Hepatocyte (in vitro differentiated cells): ENCODE results near the gene TIGD6.

Experiments used
- EZH2 ChIP-seq: fragments of 200-600 bp; sonication (generic); IDR thresholded peaks from 2 replicates; pipeline ENCODE4 v1.6.1; 2016; ENCODE audit warnings: antibody characterized with exemption, mild to moderate bottlenecking, borderline replicate concordance
- EZH2phosphoT487 ChIP-seq: fragments of 200-600 bp; sonication (generic); IDR thresholded peaks from one replicate; pipeline ENCODE4 v1.6.1; 2018; ENCODE audit warnings: antibody characterized with exemption, mild to moderate bottlenecking, low read depth, moderate library complexity; ENCODE audit not compliant: unreplicated experiment, severe bottlenecking
- TF ChIP-seq, protein P1 (sequence below): fragments of 200-600 bp; sonication (generic); IDR thresholded peaks from 2 replicates; pipeline ENCODE4 v1.5.1; 2016; ENCODE audit warnings: antibody characterized with exemption, mild to moderate bottlenecking; ENCODE audit not compliant: poor library complexity

- TF ChIP-seq, protein P1, sequence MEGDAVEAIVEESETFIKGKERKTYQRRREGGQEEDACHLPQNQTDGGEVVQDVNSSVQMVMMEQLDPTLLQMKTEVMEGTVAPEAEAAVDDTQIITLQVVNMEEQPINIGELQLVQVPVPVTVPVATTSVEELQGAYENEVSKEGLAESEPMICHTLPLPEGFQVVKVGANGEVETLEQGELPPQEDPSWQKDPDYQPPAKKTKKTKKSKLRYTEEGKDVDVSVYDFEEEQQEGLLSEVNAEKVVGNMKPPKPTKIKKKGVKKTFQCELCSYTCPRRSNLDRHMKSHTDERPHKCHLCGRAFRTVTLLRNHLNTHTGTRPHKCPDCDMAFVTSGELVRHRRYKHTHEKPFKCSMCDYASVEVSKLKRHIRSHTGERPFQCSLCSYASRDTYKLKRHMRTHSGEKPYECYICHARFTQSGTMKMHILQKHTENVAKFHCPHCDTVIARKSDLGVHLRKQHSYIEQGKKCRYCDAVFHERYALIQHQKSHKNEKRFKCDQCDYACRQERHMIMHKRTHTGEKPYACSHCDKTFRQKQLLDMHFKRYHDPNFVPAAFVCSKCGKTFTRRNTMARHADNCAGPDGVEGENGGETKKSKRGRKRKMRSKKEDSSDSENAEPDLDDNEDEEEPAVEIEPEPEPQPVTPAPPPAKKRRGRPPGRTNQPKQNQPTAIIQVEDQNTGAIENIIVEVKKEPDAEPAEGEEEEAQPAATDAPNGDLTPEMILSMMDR = no peak
- no peak for TF ChIP-seq EZH2phosphoT487
- no peak for TF ChIP-seq EZH2
These were observed 36.1 kb upstream of the TIGD6 start for GRCh38 chr5:150036513-150036912.
